NT2/D1 (cell line): ENCODE results near the gene ARPP21.

ENCODE experiments used
- DNase-seq: peaks from one replicate; pipeline ENCODE4 v3.0.0-alpha.2; 2011; ENCODE audit warnings: low read depth, low spot score
- H3K27me3 ChIP-seq: 2 replicates; pipeline ENCODE4 v1.6.0; 2011; ENCODE audit warnings: mild to moderate bottlenecking; ENCODE audit not compliant: insufficient read length, insufficient read depth
- H3K36me3 ChIP-seq: 2 replicates; pipeline ENCODE4 v1.6.1; 2011; ENCODE audit warnings: mild to moderate bottlenecking, low read length, mixed read lengths; ENCODE audit not compliant: insufficient read depth, insufficient read length
- H3K4me1 ChIP-seq: 2 replicates; pipeline ENCODE4 v1.5.1; 2011; ENCODE audit not compliant: insufficient read depth, insufficient read length
- H3K4me3 ChIP-seq: 2 replicates; pipeline ENCODE4 v1.5.1; 2011; ENCODE audit warnings: low read depth; ENCODE audit not compliant: insufficient read length
- H3K9ac ChIP-seq: 2 replicates; pipeline ENCODE4 v1.6.0; 2011; ENCODE audit warnings: low read depth; ENCODE audit not compliant: insufficient read length
- H3K9me3 ChIP-seq: 2 replicates; pipeline ENCODE4 v1.5.1; 2011; ENCODE audit warnings: mild to moderate bottlenecking, low read length; ENCODE audit not compliant: insufficient read depth
- SUZ12 ChIP-seq: IDR thresholded peaks from 2 replicates; pipeline ENCODE4 v1.6.1; 2011; ENCODE audit not compliant: insufficient read length, insufficient read depth; ENCODE audit errors: extremely low read depth
- YY1 ChIP-seq: IDR thresholded peaks from 2 replicates; pipeline ENCODE4 v1.6.1; 2011; ENCODE audit not compliant: insufficient read length, insufficient read depth
- ZNF274 ChIP-seq: IDR thresholded peaks from 2 replicates; pipeline ENCODE4 v1.6.1; 2011; ENCODE audit warnings: mild to moderate bottlenecking, low read depth, low read length

Gene ARPP21

GRCh38 chr3:35635926-35636683, 3.2 kb upstream of the ARPP21 start:
- H3K36me3 ChIP-seq: no peaks in the 10 kb centered on the region
- H3K9me3 ChIP-seq: peaks cover 4% of the 10 kb centered on the region; the same call in 1 of the 2 replicates
- no peak for DNase-seq
- H3K4me1 ChIP-seq: no peaks in the 10 kb centered on the region
- no peak overlapping the region for H3K4me3 ChIP-seq
- TF ChIP-seq YY1: no peak
- no peak for TF ChIP-seq ZNF274
- TF ChIP-seq SUZ12: no peak
- H3K27me3 ChIP-seq: peaks cover 37% of the 10 kb centered on the region
- H3K9ac ChIP-seq: no peak overlapping the region

GRCh38 chr3:35638251-35638979, 910 bp upstream of the ARPP21 start:
- H3K4me3 ChIP-seq: no peak overlapping the region
- no peaks in the 10 kb centered on the region for H3K36me3 ChIP-seq
- TF ChIP-seq ZNF274 (no peak), SUZ12 (no peak), YY1 (no peak)
- no peaks in the 10 kb centered on the region for H3K9me3 ChIP-seq
- no peaks in the 10 kb centered on the region for H3K4me1 ChIP-seq
- DNase-seq: no peak
- H3K9ac ChIP-seq: no peak overlapping the region
- H3K27me3 ChIP-seq: peaks cover 49% of the 10 kb centered on the region

- TF ChIP-seq YY1 (no peak), SUZ12 (no peak), ZNF274 (no peak)
- DNase-seq: no peak
- Histone ChIP-seq H3K27me3 (peaks cover 49% of the 10 kb centered on the region), H3K9me3 (no peaks in the 10 kb centered on the region), H3K36me3 (no peaks in the 10 kb centered on the region), H3K4me1 (no peaks in the 10 kb centered on the region), H3K9ac (no peak overlapping the region), H3K4me3 (peak overlapping the region; percentile 95)
Measured at GRCh38 chr3:35638980-35639253, 408 bp upstream of the ARPP21 start.

GRCh38 chr3:35640190-35641165, 1.2 kb downstream of the ARPP21 start:
- peak overlapping the region; percentile 95 for H3K4me3 ChIP-seq
- no peaks in the 10 kb centered on the region for H3K4me1 ChIP-seq
- H3K27me3 ChIP-seq: peaks cover 49% of the 10 kb centered on the region
- H3K9ac ChIP-seq: no peak overlapping the region
- no peak for DNase-seq
- TF ChIP-seq ZNF274 (no peak), SUZ12 (no peak), YY1 (no peak)
- H3K36me3 ChIP-seq: no peaks in the 10 kb centered on the region
- no peaks in the 10 kb centered on the region for H3K9me3 ChIP-seq

- Histone ChIP-seq H3K36me3 (no peaks in the 10 kb centered on the region), H3K4me1 (no peaks in the 10 kb centered on the region), H3K9me3 (no peaks in the 10 kb centered on the region), H3K27me3 (peaks cover 49% of the 10 kb centered on the region), H3K9ac (no peak overlapping the region), H3K4me3 (no peak overlapping the region)
- DNase-seq: no peak
- TF ChIP-seq ZNF274 (no peak), YY1 (no peak), SUZ12 (no peak)
Measured at GRCh38 chr3:35641331-35641730, 2.0 kb downstream of the ARPP21 start.

GRCh38 chr3:35641920-35642527, 2.7 kb downstream of the ARPP21 start:
- no peak for DNase-seq
- Histone ChIP-seq H3K9ac (no peak overlapping the region), H3K27me3 (peaks cover 49% of the 10 kb centered on the region), H3K9me3 (no peaks in the 10 kb centered on the region), H3K4me3 (no peak overlapping the region), H3K36me3 (no peaks in the 10 kb centered on the region), H3K4me1 (no peaks in the 10 kb centered on the region)
- TF ChIP-seq YY1 (no peak), SUZ12 (no peak)

- Histone ChIP-seq H3K9me3 (no peaks in the 10 kb centered on the region), H3K4me3 (no peak overlapping the region), H3K9ac (no peak overlapping the region), H3K36me3 (no peaks in the 10 kb centered on the region), H3K4me1 (no peaks in the 10 kb centered on the region), H3K27me3 (peaks cover 38% of the 10 kb centered on the region)
- TF ChIP-seq ZNF274 (no peak), SUZ12 (no peak), YY1 (no peak)
- DNase-seq: no peak
Measured at GRCh38 chr3:35643495-35643894, 4.2 kb downstream of the ARPP21 start.
